ENCODE measurements around the gene NDUFS1.
"Not testable (repeated sequence)": the region's sequence is repeated elsewhere in the genome, so short reads cannot be mapped to it uniquely, and the experiment has no call there.

Gene NDUFS1

DNA sequence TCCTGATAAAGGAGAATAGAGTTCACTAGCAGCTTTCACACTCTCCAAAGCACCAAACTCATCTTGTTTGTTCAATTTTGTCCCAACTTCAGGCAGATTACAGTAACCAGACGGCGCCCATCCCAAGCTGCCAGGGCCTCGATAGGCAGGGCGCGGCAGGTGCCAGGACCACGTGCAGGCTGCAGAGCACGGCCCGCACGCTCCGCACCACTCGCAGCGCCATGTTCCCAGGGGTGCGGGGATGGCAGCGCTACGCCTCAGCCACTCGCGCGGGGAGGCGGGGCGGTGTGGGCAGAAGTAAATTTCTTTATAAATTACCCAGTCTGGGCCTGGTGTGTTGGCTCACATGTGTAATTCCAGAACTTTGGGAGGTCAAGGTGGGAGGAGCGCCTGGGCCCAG is 43.0 kb downstream of the NDUFS1 start:
- no peak overlapping the region for H3K4me3 ChIP-seq (replicated peaks; ENCODE audit: low read depth, low read length)
- no peak for TF ChIP-seq CTCF (IDR thresholded peaks at IDR 0.05; ENCODE audit: low read depth, low read length, missing control alignments)
- DNase-seq (ENCODE audit: extremely low read depth, low read depth), result no peak

DNA sequence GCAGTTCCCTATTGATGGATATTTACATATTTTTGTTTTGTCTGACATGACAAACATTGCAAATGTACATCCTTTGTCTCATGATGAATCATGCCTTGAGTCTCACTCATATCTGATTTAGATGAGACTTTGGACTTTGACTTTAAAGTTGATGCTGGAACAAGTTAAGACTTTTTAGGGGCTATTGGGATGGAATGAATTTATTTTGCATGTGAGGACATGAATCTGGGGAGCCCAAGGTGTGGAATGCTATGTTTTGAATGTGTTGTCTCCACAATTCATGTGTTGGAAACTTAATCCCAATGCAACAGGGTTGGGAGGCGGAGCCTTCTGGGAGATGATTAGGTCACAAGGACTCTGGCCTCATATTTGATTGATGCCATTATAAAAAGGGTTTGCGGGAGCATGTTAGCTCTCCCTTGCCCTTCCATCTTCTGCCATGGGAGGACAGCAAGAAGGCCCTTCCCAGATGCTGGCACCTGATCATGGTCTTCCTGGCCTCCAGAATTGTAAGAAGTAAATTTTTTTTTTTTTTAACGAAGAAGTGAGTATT is 44.1 kb downstream of the NDUFS1 start:
- no peak for TF ChIP-seq CTCF (IDR thresholded peaks at IDR 0.05; ENCODE audit: low read depth, low read length, missing control alignments)
- H3K4me3 ChIP-seq (replicated peaks; ENCODE audit: low read depth, low read length), result no peak overlapping the region
- no peak for DNase-seq (ENCODE audit: extremely low read depth, low read depth)

DNA sequence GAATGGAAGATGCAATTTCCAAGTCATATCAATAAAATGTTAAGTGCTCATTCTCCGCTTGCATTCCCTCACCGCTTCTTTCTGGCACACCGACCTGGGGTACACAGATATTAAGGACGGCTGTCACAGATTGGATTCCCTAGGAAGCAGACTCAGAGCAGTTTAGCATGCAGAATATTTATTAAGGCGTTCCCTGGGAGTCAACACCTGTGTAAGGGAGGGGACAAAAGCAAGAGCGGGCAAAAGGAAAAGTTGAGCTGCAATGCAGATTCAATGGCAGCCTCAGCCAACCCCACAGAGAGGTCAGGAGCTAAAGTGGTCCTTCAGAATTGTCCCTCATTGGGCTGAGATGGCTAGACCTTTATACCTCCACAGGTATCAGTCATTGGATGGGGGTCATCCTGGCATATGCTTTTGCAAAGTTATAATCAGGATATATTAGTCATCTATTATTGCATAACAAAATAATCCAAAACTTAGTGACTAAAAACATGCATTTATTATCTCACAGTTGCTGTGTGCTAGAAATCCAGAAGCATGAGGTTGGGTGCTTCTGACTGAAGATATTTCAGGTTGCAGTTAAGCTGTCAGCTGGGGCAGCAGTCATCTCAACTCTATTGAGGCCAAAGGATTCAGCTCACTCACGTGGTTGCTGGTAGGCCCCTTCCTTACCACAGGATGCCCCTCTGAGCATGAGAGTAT is 46.2 kb downstream of the NDUFS1 start:
- no peak for DNase-seq (ENCODE audit: extremely low read depth, low read depth)
- no peak overlapping the region for H3K4me3 ChIP-seq (replicated peaks; ENCODE audit: low read depth, low read length)
- no peak for TF ChIP-seq CTCF (IDR thresholded peaks at IDR 0.05; ENCODE audit: low read depth, low read length, missing control alignments)

GRCh38 chr2:206112108-206112507 is 47.1 kb downstream of the NDUFS1 start:
- no peak overlapping the region for H3K4me3 ChIP-seq (replicated peaks; ENCODE audit: low read depth, low read length)
- no peak for DNase-seq (ENCODE audit: extremely low read depth, low read depth)
- no peak for TF ChIP-seq CTCF (IDR thresholded peaks at IDR 0.05; ENCODE audit: low read depth, low read length, missing control alignments)

GRCh38 chr2:206108713-206109112 is 50.5 kb downstream of the NDUFS1 start:
- H3K4me3 ChIP-seq (replicated peaks; ENCODE audit: low read depth, low read length), result no peak overlapping the region
- TF ChIP-seq CTCF (IDR thresholded peaks at IDR 0.05; ENCODE audit: low read depth, low read length, missing control alignments), result no peak
- no peak for DNase-seq (ENCODE audit: extremely low read depth, low read depth)

DNA sequence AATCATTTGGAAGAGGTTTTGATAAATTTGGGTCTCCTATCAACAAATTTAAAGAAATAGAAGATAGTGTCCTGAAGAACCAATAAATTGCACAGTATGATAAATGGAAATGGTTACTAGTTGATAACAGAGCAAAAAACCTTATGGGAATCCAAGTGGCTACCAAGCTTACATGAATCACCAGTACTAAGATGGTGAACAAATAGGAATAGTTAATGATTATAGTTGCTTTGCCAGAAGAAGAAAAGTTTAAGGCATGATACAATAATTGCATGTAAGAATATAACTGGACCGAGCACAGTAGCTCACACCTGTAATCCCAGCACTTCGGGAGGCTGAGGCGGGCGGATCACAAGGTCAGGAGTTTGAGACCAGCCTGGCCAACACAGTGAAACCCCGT is 53.7 kb downstream of the NDUFS1 start:
- no peak for TF ChIP-seq CTCF (IDR thresholded peaks at IDR 0.05; ENCODE audit: low read depth, low read length, missing control alignments)

DNA sequence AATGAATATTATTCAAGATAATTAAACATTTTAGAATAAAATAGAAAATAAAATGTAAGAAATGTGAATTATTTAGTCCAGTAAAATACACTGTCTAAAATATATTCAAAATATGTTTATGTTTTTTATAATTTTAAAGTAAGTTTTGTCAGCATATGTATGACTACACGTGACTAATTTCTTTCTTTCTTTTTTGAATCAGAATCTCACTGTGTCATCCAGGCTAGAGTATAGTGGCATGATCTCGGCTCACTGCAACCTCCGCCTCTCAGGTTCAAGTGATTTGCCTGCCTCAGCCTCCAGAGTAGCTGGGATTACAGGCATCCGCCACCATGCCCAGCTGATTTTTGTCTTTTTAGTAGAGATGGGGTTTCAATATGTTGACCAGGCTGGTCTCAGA is 54.2 kb downstream of the NDUFS1 start:
- H3K4me3 ChIP-seq (replicated peaks; ENCODE audit: low read depth, low read length), result no peak overlapping the region
- no peak for DNase-seq (ENCODE audit: extremely low read depth, low read depth)
- TF ChIP-seq CTCF (IDR thresholded peaks at IDR 0.05; ENCODE audit: low read depth, low read length, missing control alignments), result no peak

More for the DNA sequence above, 53.7 kb downstream of the NDUFS1 start:
- H3K4me3 ChIP-seq (replicated peaks; ENCODE audit: low read depth, low read length), result no peak overlapping the region
- DNase-seq (ENCODE audit: extremely low read depth, low read depth), result no peak

GRCh38 chr2:206098872-206099271 is 60.4 kb downstream of the NDUFS1 start:
- not testable (repeated sequence) for H3K4me3 ChIP-seq (replicated peaks; ENCODE audit: low read depth, low read length); DNase-seq (ENCODE audit: extremely low read depth, low read depth)
